Kidney epithelial cell (primary cell): Measurements from ENCODE around the gene LBX1. TPM values are rescaled to one million over a fixed set of nuclear protein-coding genes. Genes with fewer than 3 reads are reported as not detected.
"Not testable (repeated sequence)": the region's sequence is repeated elsewhere in the genome, so short reads cannot be mapped to it uniquely, and the experiment has no call there.

Experiments used
- DNase-seq: peaks from one replicate; pipeline ENCODE4 v3.0.0-alpha.2; 2010; ENCODE audit warnings: low read depth
- H3K27me3 ChIP-seq: 2 replicates; pipeline ENCODE4 v1.6.0; 2011; ENCODE audit warnings: low read length; ENCODE audit not compliant: control insufficient read depth, insufficient read depth
- H3K36me3 ChIP-seq: 2 replicates; pipeline ENCODE4 v1.5.1; 2011; ENCODE audit warnings: low read length; ENCODE audit not compliant: control insufficient read depth, insufficient read depth
- H3K4me3 ChIP-seq: 2 replicates; pipeline ENCODE4 v1.5.1; 2011; ENCODE audit warnings: low read depth, mild to moderate bottlenecking, control low read depth, low read length
- total RNA-seq: library from RNA; depleted of rRNA; stranded (reverse); fragments of >200 nt; gene quantifications from 2 replicates; pipeline ENCODE4 v1.2.3, GENCODE V29; 2015
- TF ChIP-seq, protein P1 (sequence below): IDR thresholded peaks from 2 replicates; pipeline ENCODE4 v1.5.1; 2011; ENCODE audit warnings: mild to moderate bottlenecking, moderate library complexity, low read length, control low read depth, inconsistent platforms; ENCODE audit not compliant: insufficient read depth, poor library complexity, severe bottlenecking

The LBX1 gene
- total RNA-seq, 1 donor from 2014 or later = not detected

DNA sequence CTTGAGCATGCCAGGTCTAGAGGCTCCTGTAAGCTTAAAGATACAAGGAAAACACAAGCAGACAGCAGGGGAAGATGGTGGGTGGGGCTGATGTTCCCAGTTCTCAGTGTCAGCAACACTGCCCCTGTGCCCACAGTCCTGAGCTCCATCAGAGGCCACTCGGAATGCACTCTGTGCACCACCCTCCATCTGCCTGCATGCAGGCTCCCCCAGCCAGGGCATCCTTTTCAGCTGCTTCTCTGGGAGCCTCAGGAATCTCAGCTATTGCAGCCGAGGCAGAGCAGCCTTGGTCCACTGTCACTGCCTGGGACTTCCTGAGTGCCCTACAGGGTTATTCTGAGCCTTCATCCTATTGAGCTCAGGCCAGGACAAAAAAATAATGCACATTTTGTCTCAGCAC lies 22.2 kb downstream of the LBX1 start:
- TF ChIP-seq, protein P1, sequence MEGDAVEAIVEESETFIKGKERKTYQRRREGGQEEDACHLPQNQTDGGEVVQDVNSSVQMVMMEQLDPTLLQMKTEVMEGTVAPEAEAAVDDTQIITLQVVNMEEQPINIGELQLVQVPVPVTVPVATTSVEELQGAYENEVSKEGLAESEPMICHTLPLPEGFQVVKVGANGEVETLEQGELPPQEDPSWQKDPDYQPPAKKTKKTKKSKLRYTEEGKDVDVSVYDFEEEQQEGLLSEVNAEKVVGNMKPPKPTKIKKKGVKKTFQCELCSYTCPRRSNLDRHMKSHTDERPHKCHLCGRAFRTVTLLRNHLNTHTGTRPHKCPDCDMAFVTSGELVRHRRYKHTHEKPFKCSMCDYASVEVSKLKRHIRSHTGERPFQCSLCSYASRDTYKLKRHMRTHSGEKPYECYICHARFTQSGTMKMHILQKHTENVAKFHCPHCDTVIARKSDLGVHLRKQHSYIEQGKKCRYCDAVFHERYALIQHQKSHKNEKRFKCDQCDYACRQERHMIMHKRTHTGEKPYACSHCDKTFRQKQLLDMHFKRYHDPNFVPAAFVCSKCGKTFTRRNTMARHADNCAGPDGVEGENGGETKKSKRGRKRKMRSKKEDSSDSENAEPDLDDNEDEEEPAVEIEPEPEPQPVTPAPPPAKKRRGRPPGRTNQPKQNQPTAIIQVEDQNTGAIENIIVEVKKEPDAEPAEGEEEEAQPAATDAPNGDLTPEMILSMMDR = no peak
- Histone ChIP-seq H3K27me3 (peaks cover 30% of the 10 kb centered on the region), H3K36me3 (no peaks in the 10 kb centered on the region), H3K4me3 (no peak overlapping the region)
- DNase-seq = no peak

DNA sequence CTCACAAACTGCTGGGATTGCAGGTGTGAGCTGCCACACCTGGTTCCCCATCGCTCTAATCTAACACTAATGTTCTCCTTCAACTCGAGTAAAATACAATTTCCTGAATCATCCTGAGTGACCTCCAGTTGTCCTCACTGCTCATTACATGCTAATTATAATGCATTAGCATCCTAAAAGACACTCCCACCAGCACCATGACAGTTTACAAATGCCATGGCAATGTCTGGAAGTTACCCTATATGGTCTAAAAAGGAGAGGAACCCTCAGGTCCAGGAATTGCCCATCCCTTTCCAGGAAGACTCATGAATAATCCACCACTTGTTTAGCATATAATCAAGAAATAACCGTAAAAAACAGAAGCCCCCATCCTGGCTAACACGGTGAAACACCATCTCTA lies 26.6 kb downstream of the LBX1 start:
- H3K36me3 ChIP-seq, H3K4me3 ChIP-seq, DNase-seq, H3K27me3 ChIP-seq: not testable (repeated sequence)

DNA sequence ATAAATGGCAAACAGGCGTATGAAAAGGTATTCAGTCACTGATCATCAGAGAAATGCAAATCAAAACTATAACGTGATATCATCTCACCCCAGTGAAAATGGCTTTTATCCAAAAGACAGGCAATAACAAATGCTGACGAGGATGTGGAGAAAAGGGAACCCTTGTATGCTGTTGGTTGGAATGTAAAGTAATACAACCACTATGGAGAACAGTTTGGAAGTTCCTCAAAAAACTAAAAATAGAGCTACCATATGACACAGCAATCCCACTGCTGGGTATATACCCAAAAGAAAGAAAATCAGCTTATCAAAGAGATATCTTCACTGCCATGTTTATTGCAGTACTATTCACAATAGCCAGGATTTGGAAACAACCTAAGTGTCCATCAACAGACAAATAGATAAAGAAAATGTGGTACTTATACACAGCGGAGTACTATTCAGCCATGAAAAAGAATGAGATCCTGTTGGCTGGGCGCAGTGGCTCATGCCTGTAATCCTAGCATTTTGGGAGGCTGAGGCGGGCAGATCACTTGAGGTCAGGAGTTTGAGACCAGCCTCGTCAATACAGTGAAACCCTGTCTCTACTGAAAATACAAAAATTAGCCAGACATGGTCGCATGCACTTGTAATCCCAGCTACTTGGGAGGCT lies 30.8 kb downstream of the LBX1 start:
- peaks cover 14% of the 10 kb centered on the region for H3K27me3 ChIP-seq
- not testable (repeated sequence) for H3K4me3 ChIP-seq, DNase-seq, H3K36me3 ChIP-seq

DNA sequence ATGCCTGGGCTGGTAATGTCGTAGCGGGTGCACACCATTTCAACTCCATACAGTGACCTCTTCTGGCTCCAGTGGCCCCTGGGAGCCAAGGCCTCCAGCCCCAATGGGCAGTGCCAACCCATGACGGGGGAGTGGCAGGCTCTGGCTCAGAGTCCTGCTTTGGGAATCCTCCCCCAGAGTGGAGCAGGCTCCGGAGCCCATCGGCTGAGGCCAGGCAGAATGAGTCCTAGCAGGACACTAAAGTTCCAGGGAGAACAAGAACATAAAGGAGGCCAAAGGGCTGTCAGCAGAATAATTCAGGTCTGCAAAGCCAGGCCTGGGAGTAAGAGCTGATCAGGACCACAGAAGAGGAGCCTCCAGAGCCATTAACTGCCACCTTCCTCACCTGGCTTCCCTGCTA lies 33.3 kb downstream of the LBX1 start:
- TF ChIP-seq, protein P1 = no peak
- H3K36me3 ChIP-seq = no peaks in the 10 kb centered on the region
- H3K27me3 ChIP-seq = peaks cover 17% of the 10 kb centered on the region
- H3K4me3 ChIP-seq = no peak overlapping the region
- DNase-seq = no peak

DNA sequence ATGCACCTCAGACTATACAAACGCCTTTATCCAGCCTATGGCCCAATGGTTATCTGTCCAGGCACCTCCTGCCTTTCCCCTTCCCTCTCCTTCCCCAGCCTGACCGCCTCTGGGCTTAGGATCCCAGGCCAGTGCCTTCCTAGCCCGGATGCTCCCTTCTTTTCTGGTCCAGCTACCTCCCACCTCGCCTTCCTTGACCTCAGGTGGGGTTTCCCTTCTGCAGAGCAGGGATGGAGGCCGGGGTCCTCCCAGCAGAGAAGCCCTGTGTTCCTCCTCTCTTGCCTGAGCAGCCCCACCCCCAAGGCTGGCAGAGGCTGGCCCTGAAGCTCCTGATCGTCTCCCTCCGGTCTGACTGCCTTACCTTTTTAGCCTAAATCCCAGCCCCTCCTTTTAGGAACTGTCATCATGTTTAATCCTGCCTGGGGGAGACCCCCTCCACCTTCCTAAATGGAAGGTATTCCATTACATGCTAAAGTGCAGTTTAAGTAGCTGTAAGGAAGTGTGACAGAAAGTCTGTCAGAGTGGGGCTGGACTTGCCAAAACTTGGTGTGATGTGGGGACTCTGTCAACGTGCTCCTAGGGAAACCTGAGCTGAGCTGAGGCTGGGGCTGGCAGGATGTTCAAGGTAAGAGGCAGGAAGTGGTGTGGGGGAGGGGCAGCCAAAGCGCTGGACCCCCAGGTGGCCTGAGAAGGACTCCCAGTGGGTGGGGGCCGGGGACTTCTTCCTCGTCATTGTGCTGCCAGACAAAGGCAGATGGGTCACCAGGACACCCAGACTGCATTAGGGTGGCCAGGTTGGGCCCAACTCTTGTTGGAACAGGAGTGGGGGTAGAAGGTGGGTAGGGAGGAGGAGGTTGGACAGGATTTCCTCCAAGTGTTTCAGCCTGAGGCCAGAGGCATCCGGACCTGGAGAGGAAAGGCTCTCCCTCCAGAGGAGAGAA lies 39.5 kb downstream of the LBX1 start:
- no peaks in the 10 kb centered on the region for H3K36me3 ChIP-seq
- DNase-seq = no peak
- peaks cover 3% of the 10 kb centered on the region for H3K27me3 ChIP-seq
- H3K4me3 ChIP-seq = no peak overlapping the region
- TF ChIP-seq, protein P1 = no peak

DNA sequence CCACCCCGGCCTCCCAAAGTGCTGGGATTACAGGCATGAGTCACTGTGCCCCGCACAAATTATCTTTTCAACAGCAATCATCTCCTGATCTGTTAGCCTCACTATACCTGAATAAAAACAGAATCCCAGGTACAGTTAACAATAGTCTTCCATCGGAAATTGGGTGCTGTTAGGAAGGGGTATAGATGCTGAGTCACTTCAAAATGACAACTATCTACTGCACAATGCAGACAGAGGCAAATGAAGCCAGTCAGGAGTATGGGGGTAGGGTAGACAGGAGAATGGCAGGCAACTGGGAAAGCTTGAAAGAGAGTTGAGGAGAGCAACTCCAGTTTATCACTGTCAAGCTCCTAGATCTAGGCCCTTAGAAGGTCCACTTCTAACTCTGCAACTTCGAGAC lies 40.3 kb downstream of the LBX1 start:
- H3K36me3 ChIP-seq = no peaks in the 10 kb centered on the region
- TF ChIP-seq, protein P1 = no peak
- DNase-seq = no peak
- H3K4me3 ChIP-seq = no peak overlapping the region
- H3K27me3 ChIP-seq = peaks cover 3% of the 10 kb centered on the region
